OCI-M2 (cell line): ENCODE results near the gene INTS3.
"Not testable (repeated sequence)": the region's sequence is repeated elsewhere in the genome, so short reads cannot be mapped to it uniquely, and the experiment has no call there.

Source experiments
- DNase-seq: peaks from one replicate; lab custom pipeline; 2025; ENCODE audit not compliant: unreplicated experiment; lab: John Stamatoyannopoulos, UW

The INTS3 gene

GRCh38 chr1:153750026-153750995, 22.5 kb downstream of the INTS3 start:
- no peak for DNase-seq

- no peak for DNase-seq
Measured at GRCh38 chr1:153752072-153752471, 24.2 kb downstream of the INTS3 start.

DNA sequence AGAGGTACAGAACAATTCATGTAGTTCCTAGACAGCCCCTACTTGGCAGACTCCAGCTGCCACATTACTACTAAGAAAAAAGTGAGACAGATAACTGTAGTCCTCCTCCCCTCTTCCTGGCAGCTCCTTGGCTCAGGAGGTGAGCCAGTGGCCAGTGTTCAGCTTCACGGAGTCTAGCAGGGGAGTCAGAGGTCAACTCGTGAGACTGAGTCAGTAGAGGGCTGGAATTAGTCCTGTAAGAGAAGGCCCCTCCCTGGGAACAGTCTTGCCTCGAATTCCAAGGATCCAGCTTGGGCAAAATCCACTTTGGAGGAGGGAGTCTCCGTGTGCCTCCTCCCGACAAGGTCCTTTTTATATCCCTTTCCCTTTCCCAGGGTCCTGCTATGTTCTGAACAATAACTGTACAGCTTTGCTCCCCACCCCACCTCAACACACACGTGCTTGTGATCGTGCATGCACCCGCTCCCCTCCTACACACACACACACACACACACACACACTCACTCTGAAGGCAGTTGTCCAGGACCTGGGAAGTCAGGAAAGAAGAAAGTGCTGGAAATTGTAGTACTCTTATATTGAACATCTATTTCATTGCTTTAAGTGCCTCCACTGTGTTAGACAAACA, 24.8 kb downstream of the INTS3 start:
- no peak for DNase-seq

- no peak for DNase-seq
Measured at GRCh38 chr1:153754266-153754665, 26.4 kb downstream of the INTS3 start.

DNA sequence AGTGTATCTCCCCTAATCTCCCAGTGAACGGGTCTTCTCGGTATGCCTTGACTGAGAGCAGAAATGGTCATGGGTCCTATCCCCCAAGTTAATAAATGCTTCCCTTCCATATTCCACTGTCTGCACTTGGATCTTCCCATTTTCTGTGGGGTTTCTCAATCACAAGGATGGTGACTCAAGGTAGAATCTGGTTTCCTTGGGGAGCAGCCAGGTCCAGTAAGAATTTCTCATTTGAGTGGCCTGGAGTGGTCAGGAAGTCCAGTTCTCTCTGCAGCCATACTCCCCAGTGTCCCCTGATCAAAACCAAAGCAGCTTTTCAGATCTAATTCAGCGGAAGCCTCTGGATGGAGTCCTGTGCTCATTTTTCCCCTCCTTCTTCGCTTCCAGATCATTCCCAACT, 32.6 kb downstream of the INTS3 start:
- no peak for DNase-seq

- DNase-seq, result no peak
Measured at GRCh38 chr1:153763365-153764225, 35.7 kb downstream of the INTS3 start.

GRCh38 chr1:153764310-153764709, 36.5 kb downstream of the INTS3 start:
- no peak for DNase-seq

DNA sequence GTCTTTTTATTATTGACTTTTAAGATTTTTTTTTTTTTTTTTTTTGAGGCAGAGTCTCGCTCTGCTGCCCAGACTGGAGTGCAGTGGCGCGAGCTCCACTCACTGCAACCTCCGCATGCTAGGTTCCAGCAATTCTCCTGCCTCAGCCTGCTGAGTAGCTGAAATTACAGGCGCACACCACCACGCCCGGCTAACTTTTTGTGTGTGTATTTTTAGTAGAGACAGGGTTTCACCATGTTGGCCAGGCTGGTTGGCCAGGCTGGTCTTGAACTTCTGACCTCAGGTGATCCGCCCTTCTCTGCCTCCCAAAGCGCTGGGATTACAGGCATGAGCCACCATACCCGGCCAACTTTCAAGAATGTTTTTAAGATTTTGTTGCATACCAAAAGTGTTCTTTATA, 38.8 kb downstream of the INTS3 start:
- DNase-seq, result not testable (repeated sequence)

GRCh38 chr1:153767519-153767918, 39.7 kb downstream of the INTS3 start:
- DNase-seq, result no peak

DNA sequence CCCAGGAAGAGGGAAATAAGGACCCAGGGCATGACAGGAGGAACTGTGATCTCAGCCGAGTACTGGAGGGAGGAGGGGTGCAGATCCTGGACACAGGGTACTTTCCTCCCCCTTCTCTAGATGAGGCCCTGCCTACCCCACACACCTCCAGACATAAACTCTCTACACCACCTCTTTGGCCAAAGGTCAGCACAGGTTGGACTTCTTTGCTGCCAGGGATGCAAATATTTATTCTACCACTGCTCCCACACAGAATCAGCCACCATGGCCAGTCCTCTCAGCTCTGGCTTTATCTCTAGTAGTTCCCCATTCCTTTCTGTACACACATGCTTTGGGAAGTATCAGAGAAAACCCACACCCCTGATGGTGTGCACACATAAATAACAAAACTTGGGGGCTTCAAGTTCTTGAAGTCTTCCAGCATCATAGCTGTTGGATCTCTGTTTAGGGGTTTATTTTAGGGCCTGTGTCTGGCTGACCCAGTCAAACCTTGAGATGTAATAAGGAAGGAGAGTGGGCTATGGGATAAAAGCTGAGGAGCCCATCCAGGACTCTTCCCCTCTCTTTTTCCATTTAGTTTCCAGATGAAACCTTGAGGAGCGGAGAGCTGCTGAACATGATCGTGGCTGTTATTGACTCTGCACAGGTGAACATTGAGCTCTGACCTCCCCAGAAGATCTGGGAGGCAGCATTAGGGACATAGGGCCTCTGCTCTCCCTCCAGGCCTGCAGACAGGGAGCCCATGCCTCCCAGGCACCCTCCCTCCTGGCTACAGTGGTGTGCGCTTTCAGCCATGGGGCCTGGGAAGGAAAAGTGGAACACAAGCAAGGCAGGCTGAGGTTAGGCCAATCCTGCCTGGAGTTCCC, 40.7 kb downstream of the INTS3 start:
- no peak for DNase-seq

- DNase-seq, result no peak
Measured at GRCh38 chr1:153769221-153769620, 41.4 kb downstream of the INTS3 start.

DNA sequence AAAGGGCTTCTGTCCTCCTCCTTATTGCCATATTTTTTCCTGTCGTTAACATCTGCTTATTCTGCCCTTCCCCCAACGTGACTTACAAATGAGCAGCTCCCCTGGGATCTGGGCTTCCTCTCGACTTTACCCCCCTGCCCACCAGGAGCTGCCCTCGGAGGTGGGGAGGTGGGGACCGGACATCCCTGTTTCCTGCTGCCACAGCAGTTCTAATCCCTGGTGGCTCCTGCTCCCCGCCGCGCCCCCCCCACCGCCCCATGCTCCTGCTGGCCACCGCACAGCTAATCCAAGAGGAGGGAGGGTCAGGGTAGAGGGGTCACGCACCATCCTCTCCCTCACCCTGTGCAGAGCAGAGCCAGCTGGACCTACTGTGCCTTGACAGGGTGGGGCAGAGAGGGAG, 42.9 kb downstream of the INTS3 start:
- no peak for DNase-seq

DNA sequence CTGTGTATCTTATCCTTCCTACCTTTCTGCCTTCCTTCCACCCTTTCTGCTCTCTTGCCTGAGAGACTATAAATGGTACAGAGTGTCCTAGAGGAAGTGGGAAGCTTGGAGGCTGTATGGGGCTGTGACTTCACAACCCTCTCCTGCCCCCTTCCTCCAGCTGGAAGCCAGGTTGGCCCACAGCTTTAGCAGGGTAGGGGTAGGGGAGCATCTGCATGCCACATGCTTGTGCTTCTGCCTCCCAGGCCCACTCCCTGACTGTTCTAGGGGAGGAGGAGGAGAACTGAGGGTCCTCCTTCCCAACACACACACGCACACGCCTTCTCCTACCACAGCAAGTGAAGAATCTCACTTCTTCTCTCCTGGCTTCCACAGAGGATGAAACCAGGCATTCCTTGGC, 43.4 kb downstream of the INTS3 start:
- DNase-seq, result no peak

GRCh38 chr1:153771841-153772593, 44.2 kb downstream of the INTS3 start:
- DNase-seq, result no peak

GRCh38 chr1:153773096-153773921, 45.5 kb downstream of the INTS3 start:
- DNase-seq, result no peak

DNA sequence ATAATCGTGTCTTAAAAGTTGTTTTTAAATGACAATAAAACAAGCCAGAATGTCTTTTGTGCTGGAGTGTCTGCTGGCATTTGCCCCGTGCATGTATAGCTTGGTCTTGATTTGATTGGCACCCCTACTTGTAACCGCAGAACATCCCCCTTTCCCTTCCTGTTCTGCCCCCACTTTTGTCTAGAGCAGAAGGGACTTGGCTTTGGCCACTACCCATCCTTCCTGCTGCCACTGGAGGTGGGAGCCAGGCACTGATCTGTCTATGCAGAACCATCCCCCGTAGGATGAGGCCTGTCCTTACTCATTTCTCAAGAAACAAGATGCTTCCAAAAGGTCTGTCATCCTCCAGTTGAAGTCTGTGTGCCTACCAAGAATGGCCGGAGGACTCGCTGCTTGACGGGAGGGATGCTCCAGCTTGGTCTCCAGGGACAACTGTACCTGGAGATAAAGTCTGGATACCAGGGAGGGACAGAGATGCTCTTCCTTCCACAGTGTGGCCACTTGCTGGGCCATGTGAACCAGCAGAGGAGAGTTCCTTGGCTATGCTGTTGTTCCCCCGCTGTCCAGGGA, 46.3 kb downstream of the INTS3 start:
- DNase-seq, result no peak

GRCh38 chr1:153774780-153775457, 47.1 kb downstream of the INTS3 start, which contains the start of gene SLC27A3:
Gene SLC27A3 (plus strand): TSS chr1:153775407. CDS start chr1:153775498, 91 bp downstream.
- DNase-seq, result no peak
